OCI-LY3 (cell line): ENCODE results near the gene KCNH5.

Experiments
- H2AFZ ChIP-seq: fragments of 200-600, 300-600 bp; shearing (Covaris generic); 2 replicates; pipeline ENCODE4 v1.6.0; 2014; ENCODE audit warnings: antibody characterized with exemption, low read depth, low read length
- H3K27ac ChIP-seq: fragments of 200-600, 300-600 bp; sonication (generic); 2 replicates; pipeline ENCODE4 v1.5.1; 2014; ENCODE audit warnings: mild to moderate bottlenecking, low read length, moderate library complexity, mixed read lengths
- H3K27me3 ChIP-seq: fragments of 200-600, 300-600 bp; sonication (generic); 2 replicates; pipeline ENCODE4 v1.6.1; 2014; ENCODE audit warnings: low read depth, low read length, mixed read lengths
- H3K36me3 ChIP-seq: fragments of 200-600, 300-600 bp; sonication (generic); replicated peaks from 2 replicates; pipeline ENCODE3; 2014; ENCODE audit warnings: low read depth, low read length, mixed read lengths
- H3K4me1 ChIP-seq: fragments of 300-600, 200-600 bp; sonication (generic); 2 replicates; pipeline ENCODE4 v1.6.1; 2014; ENCODE audit warnings: low read length, mixed read lengths
- H3K4me2 ChIP-seq: fragments of 200-600, 300-600 bp; sonication (generic); 2 replicates; pipeline ENCODE4 v1.6.1; 2014; ENCODE audit warnings: low read length, mixed read lengths
- H3K4me3 ChIP-seq: fragments of 300-600, 200-600 bp; sonication (generic); 2 replicates; pipeline ENCODE4 v1.5.1; 2014; ENCODE audit warnings: antibody characterized with exemption, mild to moderate bottlenecking, low read length, moderate library complexity
- H3K79me2 ChIP-seq: fragments of 300-600, 200-600 bp; shearing (Covaris generic); 2 replicates; pipeline ENCODE4 v1.6.1; 2014; ENCODE audit warnings: mild to moderate bottlenecking, low read length, mixed read lengths
- H3K9ac ChIP-seq: fragments of 300-600, 200-600 bp; shearing (Covaris generic); 2 replicates; pipeline ENCODE4 v1.6.0; 2014; ENCODE audit warnings: mild to moderate bottlenecking, low read length, moderate library complexity
- H3K9me3 ChIP-seq: fragments of 200-600, 300-600 bp; shearing (Covaris generic); 2 replicates; pipeline ENCODE4 v1.6.1; 2014; ENCODE audit warnings: low read length, mixed read lengths; ENCODE audit not compliant: insufficient read depth
- H4K20me1 ChIP-seq: fragments of 200-600, 300-600 bp; sonication (generic); 2 replicates; pipeline ENCODE4 v1.6.1; 2016; ENCODE audit warnings: low read length, mixed read lengths; ENCODE audit not compliant: insufficient read depth
- EZH2phosphoT487 ChIP-seq: fragments of 200-600 bp; shearing (Covaris generic); IDR thresholded peaks from 2 replicates; pipeline ENCODE4 v1.6.1; 2018; ENCODE audit warnings: antibody characterized with exemption, mixed run types, low read depth
- TF ChIP-seq, protein P1 (sequence below): fragments of 200-600, 300-600 bp; sonication (generic); IDR thresholded peaks from 2 replicates; pipeline ENCODE4 v1.5.1; 2014; ENCODE audit warnings: antibody characterized with exemption, low read length, low read depth

Gene KCNH5, protein sequence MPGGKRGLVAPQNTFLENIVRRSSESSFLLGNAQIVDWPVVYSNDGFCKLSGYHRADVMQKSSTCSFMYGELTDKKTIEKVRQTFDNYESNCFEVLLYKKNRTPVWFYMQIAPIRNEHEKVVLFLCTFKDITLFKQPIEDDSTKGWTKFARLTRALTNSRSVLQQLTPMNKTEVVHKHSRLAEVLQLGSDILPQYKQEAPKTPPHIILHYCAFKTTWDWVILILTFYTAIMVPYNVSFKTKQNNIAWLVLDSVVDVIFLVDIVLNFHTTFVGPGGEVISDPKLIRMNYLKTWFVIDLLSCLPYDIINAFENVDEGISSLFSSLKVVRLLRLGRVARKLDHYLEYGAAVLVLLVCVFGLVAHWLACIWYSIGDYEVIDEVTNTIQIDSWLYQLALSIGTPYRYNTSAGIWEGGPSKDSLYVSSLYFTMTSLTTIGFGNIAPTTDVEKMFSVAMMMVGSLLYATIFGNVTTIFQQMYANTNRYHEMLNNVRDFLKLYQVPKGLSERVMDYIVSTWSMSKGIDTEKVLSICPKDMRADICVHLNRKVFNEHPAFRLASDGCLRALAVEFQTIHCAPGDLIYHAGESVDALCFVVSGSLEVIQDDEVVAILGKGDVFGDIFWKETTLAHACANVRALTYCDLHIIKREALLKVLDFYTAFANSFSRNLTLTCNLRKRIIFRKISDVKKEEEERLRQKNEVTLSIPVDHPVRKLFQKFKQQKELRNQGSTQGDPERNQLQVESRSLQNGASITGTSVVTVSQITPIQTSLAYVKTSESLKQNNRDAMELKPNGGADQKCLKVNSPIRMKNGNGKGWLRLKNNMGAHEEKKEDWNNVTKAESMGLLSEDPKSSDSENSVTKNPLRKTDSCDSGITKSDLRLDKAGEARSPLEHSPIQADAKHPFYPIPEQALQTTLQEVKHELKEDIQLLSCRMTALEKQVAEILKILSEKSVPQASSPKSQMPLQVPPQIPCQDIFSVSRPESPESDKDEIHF

GRCh38 chr14:63045234-63045611 is at the start of gene KCNH5:
TSS of gene KCNH5 (minus strand) at chr14:63045458. CDS start at chr14:63045186, 272 bp downstream.
- peak within 1 kb of the TSS; percentile 39 for H3K4me3 ChIP-seq
- no peaks in the 10 kb centered on the region for H4K20me1 ChIP-seq
- H3K9ac ChIP-seq: peak within 1 kb of the TSS; percentile 59; the same call in 1 of the 2 replicates
- H3K9me3 ChIP-seq: 0 out of 2 replicates have a peak, but pooled peaks cover 5% of the 10 kb centered on the region
- H3K27me3 ChIP-seq: no peaks in the 10 kb centered on the region
- H3K4me1 ChIP-seq: peaks cover 83% of the 10 kb centered on the region
- no peaks in the 10 kb centered on the region for H3K79me2 ChIP-seq
- no peak within 1 kb of the TSS for H2AFZ ChIP-seq
- TF ChIP-seq, protein P1, sequence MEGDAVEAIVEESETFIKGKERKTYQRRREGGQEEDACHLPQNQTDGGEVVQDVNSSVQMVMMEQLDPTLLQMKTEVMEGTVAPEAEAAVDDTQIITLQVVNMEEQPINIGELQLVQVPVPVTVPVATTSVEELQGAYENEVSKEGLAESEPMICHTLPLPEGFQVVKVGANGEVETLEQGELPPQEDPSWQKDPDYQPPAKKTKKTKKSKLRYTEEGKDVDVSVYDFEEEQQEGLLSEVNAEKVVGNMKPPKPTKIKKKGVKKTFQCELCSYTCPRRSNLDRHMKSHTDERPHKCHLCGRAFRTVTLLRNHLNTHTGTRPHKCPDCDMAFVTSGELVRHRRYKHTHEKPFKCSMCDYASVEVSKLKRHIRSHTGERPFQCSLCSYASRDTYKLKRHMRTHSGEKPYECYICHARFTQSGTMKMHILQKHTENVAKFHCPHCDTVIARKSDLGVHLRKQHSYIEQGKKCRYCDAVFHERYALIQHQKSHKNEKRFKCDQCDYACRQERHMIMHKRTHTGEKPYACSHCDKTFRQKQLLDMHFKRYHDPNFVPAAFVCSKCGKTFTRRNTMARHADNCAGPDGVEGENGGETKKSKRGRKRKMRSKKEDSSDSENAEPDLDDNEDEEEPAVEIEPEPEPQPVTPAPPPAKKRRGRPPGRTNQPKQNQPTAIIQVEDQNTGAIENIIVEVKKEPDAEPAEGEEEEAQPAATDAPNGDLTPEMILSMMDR: no peak
- TF ChIP-seq EZH2phosphoT487: no peak
- H3K27ac ChIP-seq: peak within 1 kb of the TSS; percentile 97
- peak within 1 kb of the TSS; percentile 55 for H3K4me2 ChIP-seq
- peaks cover 6% of the 10 kb centered on the region for H3K36me3 ChIP-seq

DNA sequence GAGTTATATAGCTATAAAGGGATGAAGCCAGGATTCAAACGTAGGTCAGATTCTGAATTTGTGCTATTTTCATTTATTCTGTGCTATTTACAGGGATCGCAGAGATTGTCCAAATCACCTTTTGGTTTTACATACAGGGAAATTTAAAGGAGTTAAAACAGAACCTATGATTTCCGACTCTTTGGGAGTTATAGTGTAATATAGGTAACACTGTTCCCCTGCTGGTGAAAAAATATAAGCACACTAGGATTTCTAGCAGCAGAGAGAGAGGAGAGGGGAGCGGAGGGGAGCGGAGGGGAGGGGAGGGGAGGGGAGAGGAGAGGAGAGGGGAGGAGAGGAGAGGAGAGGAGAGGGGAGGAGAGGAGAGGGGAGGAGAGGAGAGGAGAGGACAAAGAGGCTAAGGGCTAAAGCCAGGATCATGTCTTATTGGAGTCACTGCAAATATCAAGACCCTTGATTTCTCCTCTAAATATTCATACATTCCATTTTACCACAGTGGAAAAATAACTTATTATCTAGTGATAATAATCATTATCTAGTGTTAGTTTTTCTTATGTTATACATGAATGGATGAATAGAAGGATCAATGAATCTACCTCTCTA is 46.2 kb upstream of the KCNH5 start:
- Histone ChIP-seq H3K4me3 (no peak overlapping the region), H2AFZ (no peak overlapping the region), H3K9ac (no peak overlapping the region), H3K36me3 (no peaks in the 10 kb centered on the region), H3K4me2 (no peak overlapping the region), H3K27ac (no peak overlapping the region), H3K27me3 (no peaks in the 10 kb centered on the region), H3K79me2 (no peaks in the 10 kb centered on the region), H3K9me3 (no peaks in the 10 kb centered on the region), H4K20me1 (no peaks in the 10 kb centered on the region), H3K4me1 (no peaks in the 10 kb centered on the region)
- TF ChIP-seq, protein P1: no peak
- TF ChIP-seq EZH2phosphoT487: no peak

DNA sequence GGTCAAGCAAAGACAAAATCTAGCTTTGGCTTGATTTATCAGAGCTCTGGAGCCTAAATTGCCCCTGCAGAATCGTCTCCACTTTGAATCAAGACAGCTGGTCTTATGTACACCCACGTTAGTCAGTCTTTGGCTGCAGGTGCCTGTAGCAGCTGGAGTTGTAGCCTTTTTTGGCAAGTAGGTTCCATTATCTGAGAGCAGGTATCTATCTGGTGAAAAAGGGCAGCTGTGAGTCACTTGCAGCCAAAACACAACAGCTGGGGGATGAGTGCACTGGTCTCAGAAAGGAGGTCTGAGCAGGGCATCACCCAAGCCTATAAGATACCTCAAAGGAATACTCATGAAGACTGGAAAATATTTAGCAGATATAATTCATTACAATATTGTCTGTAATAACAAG is 43.6 kb upstream of the KCNH5 start:
- H2AFZ ChIP-seq: no peak overlapping the region
- TF ChIP-seq EZH2phosphoT487: no peak
- TF ChIP-seq, protein P1: no peak

DNA sequence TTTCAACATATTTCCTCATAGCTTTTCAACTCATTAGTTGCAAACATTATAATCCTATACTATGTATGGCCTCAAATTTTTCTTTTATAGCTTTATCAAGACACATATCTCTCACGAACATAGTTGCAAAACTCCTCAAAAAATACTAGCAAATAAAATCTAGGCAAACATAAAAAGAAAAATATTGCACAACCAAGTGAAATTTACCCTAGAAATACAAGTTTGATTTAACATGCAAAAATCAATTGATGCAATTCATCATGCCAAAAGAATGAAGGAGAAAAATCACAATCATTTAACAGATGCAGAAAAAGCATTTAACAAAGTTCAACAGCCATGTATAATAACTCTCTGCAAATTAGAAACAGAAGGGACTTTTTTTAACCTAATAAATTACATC is 33.3 kb upstream of the KCNH5 start:
- Histone ChIP-seq H3K4me3 (no peak overlapping the region), H3K4me2 (no peak overlapping the region), H3K4me1 (peaks cover 3% of the 10 kb centered on the region; the same call in 1 of the 2 replicates), H4K20me1 (no peaks in the 10 kb centered on the region), H3K27ac (no peak overlapping the region), H2AFZ (no peak overlapping the region), H3K9ac (no peak overlapping the region), H3K27me3 (no peaks in the 10 kb centered on the region), H3K36me3 (peaks cover 6% of the 10 kb centered on the region), H3K79me2 (no peaks in the 10 kb centered on the region), H3K9me3 (no peaks in the 10 kb centered on the region)
- TF ChIP-seq EZH2phosphoT487: no peak
- TF ChIP-seq, protein P1: no peak

More for the DNA sequence above, 43.6 kb upstream of the KCNH5 start:
- H3K4me3 ChIP-seq: no peak overlapping the region
- H3K4me1 ChIP-seq: no peaks in the 10 kb centered on the region
- H3K27me3 ChIP-seq: no peaks in the 10 kb centered on the region
- no peaks in the 10 kb centered on the region for H3K79me2 ChIP-seq
- H3K36me3 ChIP-seq: no peaks in the 10 kb centered on the region
- no peaks in the 10 kb centered on the region for H4K20me1 ChIP-seq
- no peak overlapping the region for H3K27ac ChIP-seq
- no peak overlapping the region for H3K9ac ChIP-seq
- 0 out of 2 replicates have a peak, but pooled peaks cover 4% of the 10 kb centered on the region for H3K9me3 ChIP-seq
- H3K4me2 ChIP-seq: no peak overlapping the region
